Measurements from ENCODE around the gene ZBTB18.
"Not testable (repeated sequence)": the region's sequence is repeated elsewhere in the genome, so short reads cannot be mapped to it uniquely, and the experiment has no call there.

Gene ZBTB18

GRCh38 chr1:244011271-244011670, 39.8 kb upstream of the ZBTB18 start:
- peak; percentile 21 for DNase-seq (ENCODE audit: low read depth)
- H3K4me3 ChIP-seq (replicated peaks; ENCODE audit: low read depth, low read length): no peak overlapping the region
- TF ChIP-seq CTCF (IDR thresholded peaks at IDR 0.05; ENCODE audit: low read length, missing control alignments): no peak

GRCh38 chr1:244011786-244012185, 39.3 kb upstream of the ZBTB18 start:
- TF ChIP-seq CTCF (IDR thresholded peaks at IDR 0.05; ENCODE audit: low read length, missing control alignments): no peak
- no peak overlapping the region for H3K4me3 ChIP-seq (replicated peaks; ENCODE audit: low read depth, low read length)
- peak; percentile 6 for DNase-seq (ENCODE audit: low read depth)

- no peak for TF ChIP-seq CTCF (IDR thresholded peaks at IDR 0.05; ENCODE audit: low read length, missing control alignments)
- peak overlapping the region; percentile 0 for H3K4me3 ChIP-seq (replicated peaks; ENCODE audit: low read depth, low read length)
- peak; percentile 80 for DNase-seq (ENCODE audit: low read depth)
Observed at GRCh38 chr1:244012202-244012601, 38.9 kb upstream of the ZBTB18 start.

- no peak for DNase-seq (ENCODE audit: low read depth)
- TF ChIP-seq CTCF (IDR thresholded peaks at IDR 0.05; ENCODE audit: low read length, missing control alignments): no peak
- H3K4me3 ChIP-seq (replicated peaks; ENCODE audit: low read depth, low read length): no peak overlapping the region
Observed at GRCh38 chr1:244013100-244013499, 38.0 kb upstream of the ZBTB18 start.

- H3K4me3 ChIP-seq (replicated peaks; ENCODE audit: low read depth, low read length); DNase-seq (ENCODE audit: low read depth): not testable (repeated sequence)
Observed at GRCh38 chr1:244014862-244015261, 36.2 kb upstream of the ZBTB18 start.

GRCh38 chr1:244019982-244020485, 31.0 kb upstream of the ZBTB18 start:
- no peak for TF ChIP-seq CTCF (IDR thresholded peaks at IDR 0.05; ENCODE audit: low read length, missing control alignments)
- no peak overlapping the region for H3K4me3 ChIP-seq (replicated peaks; ENCODE audit: low read depth, low read length)
- DNase-seq (ENCODE audit: low read depth): no peak

- no peak for TF ChIP-seq CTCF (IDR thresholded peaks at IDR 0.05; ENCODE audit: low read length, missing control alignments)
- H3K4me3 ChIP-seq (replicated peaks; ENCODE audit: low read depth, low read length): no peak overlapping the region
- no peak for DNase-seq (ENCODE audit: low read depth)
Observed at GRCh38 chr1:244021427-244021826, 29.7 kb upstream of the ZBTB18 start.

Measured in fibroblast of pulmonary artery (primary cell).